ENCODE measurements around the gene RELA. TPM values are rescaled to one million over a fixed set of nuclear protein-coding genes. Genes with fewer than 3 reads are reported as not detected.

RELA gene
- total and polyA plus RNA-seq, 2 experiments from 2014 or later: 18.5 to 22.8 TPM

GRCh38 chr11:65653229-65654225 is 9.2 kb downstream of the RELA start:
- no peak overlapping the region for H2AFZ ChIP-seq
- peaks cover 20% of the 10 kb centered on the region for H3K4me1 Mint-ChIP-seq

More at GRCh38 chr11:65653229-65654225, 9.2 kb downstream of the RELA start:
- peaks cover 12% of the 10 kb centered on the region for H3K27me3 Mint-ChIP-seq (ENCODE audit: insufficient read depth, low read depth, poor library complexity)
- peaks cover 22% of the 10 kb centered on the region for H3F3A ChIP-seq (replicated peaks; ENCODE audit: low read depth)
- H3K9me3 Mint-ChIP-seq: no peaks in the 10 kb centered on the region
- ATAC-seq (no peak; the same call in 2 of the 3 replicates), DNase-seq (ENCODE audit: low spot score) (no peak)
- TF ChIP-seq ZNF114 (CRISPR knock-in tag; IDR thresholded peaks at IDR 0.05) (no peak), POLR2AphosphoS5 (IDR thresholded peaks at IDR 0.05; ENCODE audit: low read depth) (no peak), ZNF331 (CRISPR knock-in tag; IDR thresholded peaks at IDR 0.05; ENCODE audit: low read depth) (no peak), EZH2phosphoT487 (IDR thresholded peaks at IDR 0.05; ENCODE audit: unreplicated experiment) (no peak), ZNF462 (CRISPR knock-in tag; IDR thresholded peaks at IDR 0.05) (no peak), STAT1 (IDR thresholded peaks at IDR 0.05; ENCODE audit: unreplicated experiment) (no peak), CTCF (conservative IDR thresholded peaks at IDR 0.05; ENCODE audit: low read depth in 2 of 2) (no peak), REST (IDR thresholded peaks at IDR 0.05; ENCODE audit: unreplicated experiment) (no peak), ETS1 (IDR thresholded peaks at IDR 0.05) (no peak), JUNB (IDR thresholded peaks at IDR 0.05; ENCODE audit: unreplicated experiment) (no peak), EZH2 (IDR thresholded peaks at IDR 0.05; ENCODE audit: low read depth, unreplicated experiment) (no peak), NANOG (IDR thresholded peaks at IDR 0.05; ENCODE audit: borderline replicate concordance) (no peak), CREB1 (CRISPR knock-in tag; IDR thresholded peaks at IDR 0.05; ENCODE audit: low read depth) (no peak; the same call in 1 of the 2 replicates)
- peaks cover 13% of the 10 kb centered on the region for H3K4me1 ChIP-seq (ENCODE audit: insufficient read depth)
- peaks cover 16% of the 10 kb centered on the region; the same call in 1 of the 2 replicates for H3K36me3 ChIP-seq (ENCODE audit: insufficient read depth)
- H3K36me3 Mint-ChIP-seq (ENCODE audit: low read depth): peaks cover 46% of the 10 kb centered on the region
- H3K9me2 ChIP-seq (ENCODE audit: insufficient read depth): no peaks in the 10 kb centered on the region
- no peaks in the 10 kb centered on the region for H3K79me2 ChIP-seq (replicated peaks; ENCODE audit: insufficient read depth)
- peak overlapping the region; percentile 54 for H3K4me3 ChIP-seq
- peaks cover 5% of the 10 kb centered on the region; the same call in 1 of the 2 replicates for H4K20me1 ChIP-seq (replicated peaks; ENCODE audit: insufficient read depth)
- H3K27ac ChIP-seq (ENCODE audit: low read depth): peak overlapping the region; percentile 97
- H3K4me3 Mint-ChIP-seq: peak overlapping the region; percentile 78
- no peaks in the 10 kb centered on the region for H3K27me3 ChIP-seq (ENCODE audit: insufficient read depth)
- peak overlapping the region; percentile 86 for H3K4me2 ChIP-seq
- H3K27ac Mint-ChIP-seq: peak overlapping the region; percentile 91
